Smooth muscle cell (in vitro differentiated cells): ENCODE measurements around the gene TFF2. TPM values are rescaled to one million over a fixed set of nuclear protein-coding genes. Genes with fewer than 3 reads are reported as not detected.

Experiments used
- DNase-seq: peaks from one replicate; lab custom pipeline; 2025; ENCODE audit not compliant: unreplicated experiment; lab: John Stamatoyannopoulos, UW
- H2AFZ ChIP-seq: fragments of 200-600 bp; sonication (generic); 2 replicates; pipeline ENCODE4 v1.6.0; 2016; ENCODE audit warnings: antibody characterized with exemption, low read depth, mild to moderate bottlenecking
- H3F3A ChIP-seq: fragments of 200-600 bp; sonication (generic); 2 replicates; pipeline ENCODE4 v1.6.0; 2017; ENCODE audit warnings: antibody characterized with exemption, low read depth
- H3K27ac ChIP-seq: fragments of 200-600 bp; sonication (generic); 2 replicates; pipeline ENCODE4 v1.5.1; 2016; ENCODE audit warnings: low read depth, mild to moderate bottlenecking
- H3K27me3 ChIP-seq: fragments of 200-600 bp; sonication (generic); 2 replicates; pipeline ENCODE4 v1.6.1; 2016; ENCODE audit warnings: low read depth, mild to moderate bottlenecking
- H3K36me3 ChIP-seq: fragments of 200-600 bp; sonication (generic); 2 replicates; pipeline ENCODE4 v1.5.1; 2016; ENCODE audit warnings: low read depth
- H3K4me1 ChIP-seq: fragments of 200-600 bp; sonication (generic); 2 replicates; pipeline ENCODE4 v1.5.1; 2016; ENCODE audit warnings: low read depth
- H3K4me2 ChIP-seq: fragments of 200-600 bp; sonication (generic); 2 replicates; pipeline ENCODE4 v1.6.0; 2016; ENCODE audit warnings: mild to moderate bottlenecking
- H3K4me3 ChIP-seq: fragments of 200-600 bp; sonication (generic); 2 replicates; pipeline ENCODE4 v1.5.1; 2016; ENCODE audit warnings: mild to moderate bottlenecking
- H3K79me2 ChIP-seq: fragments of 200-600 bp; sonication (generic); 2 replicates; pipeline ENCODE4 v1.6.0; 2016; ENCODE audit warnings: low read depth, mild to moderate bottlenecking
- H3K9ac ChIP-seq: fragments of 200-600 bp; sonication (generic); 2 replicates; pipeline ENCODE4 v1.6.0; 2016; ENCODE audit warnings: low read depth
- H3K9me3 ChIP-seq: fragments of 200-600 bp; sonication (generic); replicated peaks from 2 replicates; pipeline ENCODE4 v1.5.1; 2016; ENCODE audit warnings: low read depth
- H4K20me1 ChIP-seq: fragments of 200-600 bp; sonication (generic); 2 replicates; pipeline ENCODE4 v1.6.0; 2016; ENCODE audit warnings: low read depth
- CTCF ChIP-seq: fragments of 200-600 bp; sonication (generic); IDR thresholded peaks from 2 replicates; pipeline ENCODE4 v1.5.1; 2017; ENCODE audit warnings: borderline replicate concordance, mild to moderate bottlenecking, antibody characterized with exemption; ENCODE audit not compliant: insufficient read depth, poor library complexity, severe bottlenecking
- WGBS: methylation state at CpG from one replicate; pipeline ENCODE4 v1.1.7; 2016; ENCODE audit warnings: low lambda C conversion rate; 5-methylcytosine and 5-hydroxymethylcytosine counted together
- polyA plus RNA-seq: library from polyadenylated mRNA; unstranded; fragments of >200 nt; fragmentation: Nextera tagmentation; extraction: Ambion mirVana; gene quantifications from 2 replicates; pipeline ENCODE4 v1.2.1, GENCODE V29; 2016
- total RNA-seq: library from RNA; depleted of rRNA; stranded (reverse); fragments of >200 nt; gene quantifications from 2 replicates; pipeline ENCODE4 v1.2.3, GENCODE V29; 2014

The TFF2 gene
- total and polyA plus RNA-seq, 2 experiments from 2014 or later = not detected

DNA sequence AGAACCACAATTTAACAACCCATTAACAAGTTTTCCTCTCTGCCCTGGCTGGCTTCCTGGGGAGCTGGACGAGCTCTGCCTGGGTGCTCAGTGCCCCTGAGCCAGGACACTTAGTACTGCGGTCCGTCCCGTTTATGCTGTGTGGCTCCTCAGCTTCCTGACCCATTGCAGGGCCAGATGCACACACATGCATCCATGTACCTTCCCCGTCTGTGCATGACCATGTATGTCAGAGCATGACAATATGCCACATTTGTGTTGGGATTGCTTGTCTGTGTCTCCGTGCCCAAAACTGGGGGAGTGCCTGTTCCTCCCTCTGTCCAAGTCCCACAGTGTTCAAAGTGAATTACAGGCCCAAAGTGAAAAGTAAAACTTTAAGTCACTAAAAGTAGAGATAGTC is 25.9 kb downstream of the TFF2 start:
- H3F3A ChIP-seq = no peaks in the 10 kb centered on the region

GRCh38 chr21:42321845-42322244 is 28.9 kb downstream of the TFF2 start:
- no peak for TF ChIP-seq CTCF
- no peak overlapping the region for H3K4me3 ChIP-seq
- H2AFZ ChIP-seq = no peak overlapping the region
- no peak overlapping the region for H3K9ac ChIP-seq
- H3K36me3 ChIP-seq = no peaks in the 10 kb centered on the region
- no peaks in the 10 kb centered on the region for H3K9me3 ChIP-seq
- no peak overlapping the region for H3K27ac ChIP-seq
- 90% methylated on average over 4 of the region's 4 CpGs for WGBS
- H3K27me3 ChIP-seq = no peaks in the 10 kb centered on the region
- no peak overlapping the region for H3K4me2 ChIP-seq
- no peaks in the 10 kb centered on the region for H3K4me1 ChIP-seq
- no peaks in the 10 kb centered on the region for H4K20me1 ChIP-seq
- DNase-seq = no peak
- no peaks in the 10 kb centered on the region for H3K79me2 ChIP-seq
- no peaks in the 10 kb centered on the region for H3F3A ChIP-seq

More for the DNA sequence above, 25.9 kb downstream of the TFF2 start:
- whole genome bisulfite sequencing = 91% methylated on average over 6 of the region's 6 CpGs
- Histone ChIP-seq H3K4me3 (no peak overlapping the region), H3K9ac (no peak overlapping the region), H3K27ac (no peak overlapping the region), H2AFZ (no peak overlapping the region), H3K27me3 (no peaks in the 10 kb centered on the region), H3K4me1 (no peaks in the 10 kb centered on the region), H3K4me2 (no peak overlapping the region), H3K9me3 (no peaks in the 10 kb centered on the region), H3K36me3 (no peaks in the 10 kb centered on the region), H4K20me1 (no peaks in the 10 kb centered on the region), H3K79me2 (no peaks in the 10 kb centered on the region)
- TF ChIP-seq CTCF = no peak
- no peak for DNase-seq

GRCh38 chr21:42321231-42321630 is 29.6 kb downstream of the TFF2 start:
- H3K36me3 ChIP-seq = no peaks in the 10 kb centered on the region
- WGBS = 90% methylated on average over 10 of the region's 10 CpGs
- no peaks in the 10 kb centered on the region for H3K9me3 ChIP-seq
- no peak overlapping the region for H3K9ac ChIP-seq
- DNase-seq = no peak
- no peak for TF ChIP-seq CTCF
- H3K4me1 ChIP-seq = no peaks in the 10 kb centered on the region
- no peak overlapping the region for H3K27ac ChIP-seq
- H3K79me2 ChIP-seq = no peaks in the 10 kb centered on the region
- no peak overlapping the region for H2AFZ ChIP-seq
- H3F3A ChIP-seq = no peaks in the 10 kb centered on the region
- H4K20me1 ChIP-seq = no peaks in the 10 kb centered on the region
- no peak overlapping the region for H3K4me3 ChIP-seq
- no peak overlapping the region for H3K4me2 ChIP-seq
- no peaks in the 10 kb centered on the region for H3K27me3 ChIP-seq

- H3K9me3 ChIP-seq = no peaks in the 10 kb centered on the region
- H3K4me3 ChIP-seq = no peak overlapping the region
- H3K27me3 ChIP-seq = no peaks in the 10 kb centered on the region
- 94% methylated on average over 8 of the region's 8 CpGs for WGBS
- no peaks in the 10 kb centered on the region for H3F3A ChIP-seq
- H3K4me2 ChIP-seq = no peak overlapping the region
- H3K79me2 ChIP-seq = no peaks in the 10 kb centered on the region
- TF ChIP-seq CTCF = no peak
- H3K36me3 ChIP-seq = no peaks in the 10 kb centered on the region
- no peak for DNase-seq
- H4K20me1 ChIP-seq = no peaks in the 10 kb centered on the region
- H3K9ac ChIP-seq = no peak overlapping the region
- no peak overlapping the region for H3K27ac ChIP-seq
- H2AFZ ChIP-seq = no peak overlapping the region
- peaks cover 1% of the 10 kb centered on the region for H3K4me1 ChIP-seq
These were observed 30.0 kb downstream of the TFF2 start for GRCh38 chr21:42320791-42321190.
